ENCODE results near the gene PROX1.

DNA sequence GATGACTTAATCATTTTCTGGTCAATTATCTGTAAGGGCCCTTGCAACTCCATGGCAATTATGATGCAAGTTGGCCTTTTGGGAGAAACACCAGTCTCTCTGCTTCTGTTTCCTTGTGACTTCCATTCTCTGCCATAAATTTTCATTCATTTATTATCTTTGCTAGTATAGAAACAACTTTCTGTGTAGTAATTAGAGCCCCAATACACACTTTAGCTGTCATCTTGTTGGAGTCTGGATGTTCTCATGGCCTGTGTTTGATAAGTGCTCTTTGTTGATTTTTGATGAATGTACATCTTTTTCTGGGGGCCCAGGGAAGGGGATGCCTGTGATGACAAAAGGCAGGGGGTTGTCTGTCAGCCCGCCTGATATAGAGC is 22.4 kb downstream of the PROX1 start:
- no peak for TF ChIP-seq RCOR1 (IDR thresholded peaks at IDR 0.05; ENCODE audit: insufficient replicate concordance, low read length)
- no peak for TF ChIP-seq CEBPB (IDR thresholded peaks at IDR 0.05; ENCODE audit: low read depth, low read length)
- TF ChIP-seq, protein P1, sequence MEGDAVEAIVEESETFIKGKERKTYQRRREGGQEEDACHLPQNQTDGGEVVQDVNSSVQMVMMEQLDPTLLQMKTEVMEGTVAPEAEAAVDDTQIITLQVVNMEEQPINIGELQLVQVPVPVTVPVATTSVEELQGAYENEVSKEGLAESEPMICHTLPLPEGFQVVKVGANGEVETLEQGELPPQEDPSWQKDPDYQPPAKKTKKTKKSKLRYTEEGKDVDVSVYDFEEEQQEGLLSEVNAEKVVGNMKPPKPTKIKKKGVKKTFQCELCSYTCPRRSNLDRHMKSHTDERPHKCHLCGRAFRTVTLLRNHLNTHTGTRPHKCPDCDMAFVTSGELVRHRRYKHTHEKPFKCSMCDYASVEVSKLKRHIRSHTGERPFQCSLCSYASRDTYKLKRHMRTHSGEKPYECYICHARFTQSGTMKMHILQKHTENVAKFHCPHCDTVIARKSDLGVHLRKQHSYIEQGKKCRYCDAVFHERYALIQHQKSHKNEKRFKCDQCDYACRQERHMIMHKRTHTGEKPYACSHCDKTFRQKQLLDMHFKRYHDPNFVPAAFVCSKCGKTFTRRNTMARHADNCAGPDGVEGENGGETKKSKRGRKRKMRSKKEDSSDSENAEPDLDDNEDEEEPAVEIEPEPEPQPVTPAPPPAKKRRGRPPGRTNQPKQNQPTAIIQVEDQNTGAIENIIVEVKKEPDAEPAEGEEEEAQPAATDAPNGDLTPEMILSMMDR (conservative IDR thresholded peaks at IDR 0.05; ENCODE audit: low read depth, low read length) = no peak
- TF ChIP-seq POLR2A (IDR thresholded peaks at IDR 0.05; ENCODE audit: low read depth, low read length) = no peak
- TF ChIP-seq RAD21 (IDR thresholded peaks at IDR 0.05; ENCODE audit: low read length) = no peak
- no peak for TF ChIP-seq USF2 (IDR thresholded peaks at IDR 0.05; ENCODE audit: low read depth, low read length)
- no peak for TF ChIP-seq RFX5 (IDR thresholded peaks at IDR 0.05; ENCODE audit: low read depth, low read length)
- TF ChIP-seq BHLHE40 (IDR thresholded peaks at IDR 0.05; ENCODE audit: low read depth, low read length) = no peak
- no peak for TF ChIP-seq MXI1 (IDR thresholded peaks at IDR 0.05; ENCODE audit: borderline replicate concordance, low read depth, low read length)

Measured in IMR-90 (cell line).